ENCODE data around the gene RAG2. TPM values are rescaled to one million over a fixed set of nuclear protein-coding genes. Genes with fewer than 3 reads are reported as not detected.

Gene RAG2
- total RNA-seq, 1 donor from 2014 or later: not detected

- DNase-seq: no peak
- no peaks in the 10 kb centered on the region for H3K36me3 ChIP-seq
- H3K27ac ChIP-seq: no peak overlapping the region
- no peaks in the 10 kb centered on the region for H3K4me1 ChIP-seq
- no peaks in the 10 kb centered on the region for H3K9me3 ChIP-seq
- no peak overlapping the region for H3K4me3 ChIP-seq
- H3K27me3 ChIP-seq (ENCODE audit: low read depth): no peaks in the 10 kb centered on the region
- TF ChIP-seq CTCF (IDR thresholded peaks at IDR 0.05): no peak
- no peak for ATAC-seq
- intact Hi-C loops (cut with DNase I): no loop called here
Observed at GRCh38 chr11:36620246-36620645, 22.2 kb upstream of the RAG2 start.

GRCh38 chr11:36619502-36619901 is 21.5 kb upstream of the RAG2 start:
- DNase-seq (no peak), ATAC-seq (no peak)
- no peaks in the 10 kb centered on the region for H3K27me3 ChIP-seq (ENCODE audit: low read depth)
- intact Hi-C loops (cut with DNase I): no loop called here
- H3K36me3 ChIP-seq: no peaks in the 10 kb centered on the region
- no peak overlapping the region for H3K27ac ChIP-seq
- no peaks in the 10 kb centered on the region for H3K9me3 ChIP-seq
- H3K4me1 ChIP-seq: no peaks in the 10 kb centered on the region
- TF ChIP-seq CTCF (IDR thresholded peaks at IDR 0.05): no peak
- H3K4me3 ChIP-seq: no peak overlapping the region

- H3K4me3 ChIP-seq: no peak overlapping the region
- H3K4me1 ChIP-seq: no peaks in the 10 kb centered on the region
- TF ChIP-seq CTCF (IDR thresholded peaks at IDR 0.05): no peak
- no peaks in the 10 kb centered on the region for H3K36me3 ChIP-seq
- ATAC-seq (no peak), DNase-seq (no peak)
- no peaks in the 10 kb centered on the region for H3K9me3 ChIP-seq
- H3K27ac ChIP-seq: no peak overlapping the region
- H3K27me3 ChIP-seq (ENCODE audit: low read depth): no peaks in the 10 kb centered on the region
- intact Hi-C loops (cut with DNase I): no loop called here
Observed at GRCh38 chr11:36618363-36619047, 20.5 kb upstream of the RAG2 start.

- Histone ChIP-seq H3K4me1 (no peaks in the 10 kb centered on the region), H3K27ac (no peak overlapping the region), H3K27me3 (ENCODE audit: low read depth) (no peaks in the 10 kb centered on the region), H3K36me3 (no peaks in the 10 kb centered on the region), H3K9me3 (no peaks in the 10 kb centered on the region), H3K4me3 (no peak overlapping the region)
- ATAC-seq: no peak
- no peak for DNase-seq
- no peak for TF ChIP-seq CTCF (IDR thresholded peaks at IDR 0.05)
- intact Hi-C loops (cut with DNase I): no loop called here
Observed at GRCh38 chr11:36617543-36618362, 19.7 kb upstream of the RAG2 start.

GRCh38 chr11:36615826-36616225 is 17.8 kb upstream of the RAG2 start:
- no peaks in the 10 kb centered on the region for H3K9me3 ChIP-seq
- no peak for TF ChIP-seq CTCF (IDR thresholded peaks at IDR 0.05)
- ATAC-seq: no peak

More at GRCh38 chr11:36615826-36616225, 17.8 kb upstream of the RAG2 start:
- H3K4me3 ChIP-seq: no peak overlapping the region
- H3K27ac ChIP-seq: no peak overlapping the region
- H3K27me3 ChIP-seq (ENCODE audit: low read depth): no peaks in the 10 kb centered on the region
- no peaks in the 10 kb centered on the region for H3K36me3 ChIP-seq
- intact Hi-C loops (cut with DNase I): no loop called here
- no peak for DNase-seq
- no peaks in the 10 kb centered on the region for H3K4me1 ChIP-seq

Measured in lower lobe of right lung (tissue), 2 donors.